Amygdala (tissue), 56 donors: ENCODE results near the gene TRAPPC12.

Experiments
- DNase-seq, 56 donors: peaks; one replicate each; lab custom pipeline; 2025; lab: John Stamatoyannopoulos, UW

TRAPPC12 gene

GRCh38 chr2:3405307-3405706, 25.8 kb downstream of the TRAPPC12 start:
- no peak for DNase-seq

- no peak for DNase-seq
These were observed 26.4 kb downstream of the TRAPPC12 start for GRCh38 chr2:3405876-3406275.

DNA sequence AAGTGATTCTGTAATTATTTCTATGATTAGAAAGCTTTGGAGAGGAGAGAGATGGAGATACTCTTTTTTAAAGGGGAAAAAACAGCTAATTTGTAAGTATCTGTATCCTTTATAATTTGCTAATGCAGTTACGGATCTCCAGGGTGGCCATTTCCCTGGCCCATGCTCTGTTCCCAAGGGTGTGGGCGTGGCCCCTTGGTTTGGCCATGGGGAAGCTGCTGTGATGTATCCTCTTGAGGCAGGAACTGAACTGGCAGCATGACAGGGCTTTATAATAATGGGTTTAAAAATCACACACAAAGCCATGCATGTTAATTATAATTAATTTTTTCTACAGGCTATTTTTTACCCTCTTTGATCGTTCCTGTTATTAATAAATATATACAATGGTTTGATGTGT, 27.0 kb downstream of the TRAPPC12 start:
- DNase-seq = no peak

DNA sequence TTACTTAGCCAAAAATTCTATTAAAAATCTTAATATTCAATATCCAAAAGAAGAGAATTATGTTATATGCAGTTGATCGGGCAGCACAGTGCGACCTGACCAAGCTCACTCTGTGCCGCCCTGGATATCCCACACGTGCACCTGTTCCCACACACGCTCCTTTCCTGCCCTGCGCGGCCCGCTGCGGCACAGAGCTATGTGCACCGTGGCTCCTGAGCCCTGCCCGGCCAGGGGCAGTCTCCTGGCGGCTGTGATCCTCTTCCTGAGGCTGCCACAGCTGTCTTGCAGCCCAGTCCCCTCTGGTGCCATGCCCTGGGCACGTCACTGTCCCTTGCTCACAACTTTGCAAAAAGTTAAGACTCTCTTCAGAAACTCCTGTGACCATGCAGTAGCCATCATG, 29.3 kb downstream of the TRAPPC12 start:
- no peak for DNase-seq

DNA sequence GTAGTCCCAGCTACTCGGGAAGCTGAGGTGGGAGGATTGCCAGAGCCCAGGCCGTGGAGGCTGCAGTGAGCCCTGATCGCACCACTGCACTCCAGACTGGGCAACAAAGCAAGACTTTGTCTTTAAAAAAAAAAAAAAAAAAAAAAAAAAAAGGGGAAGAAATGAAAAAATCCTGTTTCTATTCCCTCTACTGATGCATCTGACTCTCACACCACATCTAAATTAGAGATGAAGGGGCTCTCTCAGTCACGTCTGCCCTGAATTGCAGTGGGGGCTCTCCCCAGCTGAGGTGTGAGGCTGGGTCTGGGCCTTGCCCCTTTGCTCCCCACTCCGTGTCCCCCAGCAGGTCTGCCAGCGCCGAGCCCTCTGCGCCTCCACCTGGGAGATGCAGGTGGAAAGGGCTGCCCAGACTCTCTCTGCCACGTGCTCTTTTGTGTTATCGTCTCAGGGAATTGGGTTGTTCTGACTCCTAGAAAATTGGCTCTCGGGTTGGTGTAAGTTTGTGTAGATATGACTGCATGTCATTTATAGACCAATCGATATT, 30.2 kb downstream of the TRAPPC12 start:
- no peak for DNase-seq

DNA sequence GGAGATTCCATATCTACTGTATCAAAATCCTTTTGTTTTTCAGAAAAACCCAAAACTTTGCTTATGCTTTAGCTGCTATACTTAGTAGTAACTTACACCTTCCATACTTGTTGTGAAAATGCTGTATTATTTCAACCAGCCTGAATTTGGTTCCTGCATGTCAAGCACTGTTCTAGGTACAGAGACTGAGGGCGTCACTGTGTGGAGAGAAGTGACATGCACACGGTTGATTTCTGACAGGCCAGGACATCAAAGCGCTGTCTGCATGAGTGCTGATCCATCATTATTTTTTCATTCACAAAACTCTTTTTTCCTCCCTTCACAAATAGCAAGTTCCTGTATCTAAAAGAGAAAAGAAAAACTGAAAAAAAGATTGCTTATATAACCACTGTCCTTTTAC, 31.6 kb downstream of the TRAPPC12 start:
- DNase-seq = no peak

- DNase-seq = no peak
These were observed 34.2 kb downstream of the TRAPPC12 start for GRCh38 chr2:3413697-3414096.

- no peak for DNase-seq
These were observed 34.8 kb downstream of the TRAPPC12 start for GRCh38 chr2:3414133-3414860.

DNA sequence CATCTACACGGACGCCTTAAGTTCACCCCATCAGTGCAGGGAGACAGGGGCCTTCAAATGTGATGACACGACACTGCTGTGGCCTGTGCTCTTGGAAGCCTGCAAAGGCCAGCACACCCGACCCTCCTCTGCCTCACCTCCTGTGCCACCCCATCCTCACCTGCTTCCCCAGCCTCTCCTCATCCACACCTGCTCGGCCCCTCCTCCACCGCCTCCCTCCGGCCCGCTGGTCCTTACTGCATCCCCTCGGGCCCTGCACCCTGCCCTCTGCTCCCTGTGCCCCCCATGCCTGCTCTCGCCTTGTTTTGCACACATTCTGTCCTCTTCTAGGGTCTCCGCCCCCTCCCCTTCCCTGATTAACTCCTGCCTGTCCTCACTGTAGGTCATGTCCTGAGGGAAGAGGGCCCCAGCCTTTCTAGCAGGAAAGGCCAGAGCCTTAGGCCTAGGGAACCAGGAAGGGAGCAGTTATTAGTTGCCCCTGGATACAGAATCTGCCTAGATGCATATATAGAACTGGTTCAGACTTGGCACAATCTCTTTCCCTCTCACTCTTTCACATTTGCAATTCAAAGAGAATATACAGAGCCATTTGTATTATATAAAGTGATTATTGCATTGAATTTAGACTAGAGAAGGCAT, 39.4 kb downstream of the TRAPPC12 start:
- no peak for DNase-seq

- no peak for DNase-seq
These were observed 40.7 kb downstream of the TRAPPC12 start for GRCh38 chr2:3420076-3420768.

GRCh38 chr2:3420769-3421397, 41.4 kb downstream of the TRAPPC12 start:
- DNase-seq = no peak

GRCh38 chr2:3421580-3421979, 42.1 kb downstream of the TRAPPC12 start:
- DNase-seq = no peak

DNA sequence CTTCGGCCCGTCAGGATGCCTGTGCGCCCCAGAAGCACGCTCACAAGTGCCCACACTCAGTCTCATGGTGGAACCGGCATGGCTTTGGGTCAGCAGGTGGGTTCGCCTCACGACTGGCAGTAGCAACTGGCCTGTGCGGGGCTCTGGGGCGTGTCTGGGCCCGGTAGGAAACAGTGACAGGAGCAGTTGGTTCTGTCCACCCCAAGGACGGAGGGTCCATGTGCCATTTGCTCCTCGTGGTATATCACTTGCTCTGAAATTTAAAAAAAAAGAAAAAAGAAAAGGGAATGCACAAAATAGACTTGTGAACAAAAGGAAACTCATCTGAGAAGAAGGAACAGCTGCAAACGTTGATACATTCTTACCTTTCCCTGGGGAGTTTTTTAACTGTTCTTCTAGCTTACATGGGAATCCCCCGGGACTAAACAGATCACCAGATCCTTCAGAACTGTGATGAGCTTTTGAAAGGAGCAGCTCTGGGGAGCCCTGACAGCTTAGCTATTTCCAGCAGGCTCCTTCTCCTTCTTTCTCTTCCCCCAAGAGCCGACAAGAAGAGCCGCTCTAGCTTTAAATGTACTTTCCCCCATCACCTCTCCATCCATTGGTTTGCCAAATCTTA, 42.8 kb downstream of the TRAPPC12 start:
- DNase-seq = no peak

- peak in 24 of 56 donors; percentile 9 to 72 (median 28) for DNase-seq
These were observed 44.1 kb downstream of the TRAPPC12 start for GRCh38 chr2:3423492-3424170.

DNA sequence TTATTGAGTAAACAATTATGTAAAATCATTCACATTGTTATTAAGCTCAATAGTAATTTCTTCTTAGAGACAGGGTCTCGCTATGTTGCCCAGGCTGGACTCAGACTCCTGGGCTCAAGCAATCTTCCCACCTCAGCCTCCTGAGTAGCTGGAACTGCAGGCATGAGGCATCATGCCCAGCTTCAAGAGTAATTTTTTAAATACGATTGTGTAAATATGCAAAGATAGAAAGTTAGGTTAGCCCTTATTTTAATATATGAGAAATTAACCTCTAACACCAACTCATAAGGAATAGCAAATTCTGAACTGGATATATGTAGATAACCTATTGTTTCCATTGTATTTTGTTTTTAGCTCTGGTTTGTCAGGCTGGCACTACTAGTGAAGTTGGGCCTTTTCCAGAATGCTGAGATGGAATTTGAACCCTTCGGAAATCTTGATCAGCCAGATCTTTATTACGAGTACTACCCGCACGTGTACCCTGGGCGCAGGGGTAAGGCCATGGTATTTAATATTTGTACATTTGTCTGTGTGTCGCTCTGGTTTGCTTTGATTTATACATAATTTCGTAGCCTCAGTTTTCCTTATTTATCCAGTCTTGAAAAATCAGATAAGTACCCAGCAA, 44.8 kb downstream of the TRAPPC12 start:
- DNase-seq = no peak

- DNase-seq = no peak
These were observed 47.1 kb downstream of the TRAPPC12 start for GRCh38 chr2:3426615-3427014.

- DNase-seq = no peak
These were observed 47.8 kb downstream of the TRAPPC12 start for GRCh38 chr2:3427272-3427671.

DNA sequence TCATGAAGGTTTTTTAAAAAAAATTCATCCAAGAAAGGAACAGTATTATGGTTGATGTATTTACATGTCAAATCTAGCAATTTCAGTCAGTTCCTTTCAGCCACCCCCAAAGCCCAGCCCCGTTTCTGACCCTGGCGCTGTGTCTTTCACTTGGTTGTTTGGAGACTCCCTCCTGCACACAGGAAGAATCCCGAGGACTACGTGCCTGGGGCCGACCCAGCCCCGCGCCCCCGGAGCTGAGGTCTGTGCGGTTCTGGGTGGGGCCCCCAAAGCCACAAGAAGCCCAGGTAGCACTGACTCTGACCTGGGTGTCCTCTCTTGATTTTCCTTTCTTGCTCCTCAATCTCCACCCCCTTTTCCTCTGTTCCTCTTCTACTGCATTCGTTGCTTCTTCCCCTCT, 49.1 kb downstream of the TRAPPC12 start:
- DNase-seq = no peak

- DNase-seq = no peak
These were observed 49.6 kb downstream of the TRAPPC12 start for GRCh38 chr2:3429066-3429610.
